GM21381 (cell line): ENCODE results near the gene GUSB.

Experiments used
- ATAC-seq: cut with Tn5 transposase; IDR thresholded peaks from one replicate; pipeline ENCODE4 v1.9.1; 2021; ENCODE audit warnings: mild to moderate bottlenecking, moderate library complexity; ENCODE audit not compliant: unreplicated experiment

Gene GUSB

GRCh38 chr7:65938336-65938895 is 43.6 kb downstream of the GUSB start:
- ATAC-seq = no peak

- no peak for ATAC-seq
Measured at GRCh38 chr7:65937296-65937695, 44.7 kb downstream of the GUSB start.

- no peak for ATAC-seq
Measured at GRCh38 chr7:65931685-65932084, 50.3 kb downstream of the GUSB start.

- no peak for ATAC-seq
Measured at GRCh38 chr7:65927489-65928448, 54.2 kb downstream of the GUSB start.

GRCh38 chr7:65926588-65926987 is 55.4 kb downstream of the GUSB start:
- no peak for ATAC-seq

GRCh38 chr7:65925040-65925439 is 57.0 kb downstream of the GUSB start:
- ATAC-seq = no peak

- ATAC-seq = no peak
Measured at GRCh38 chr7:65924193-65924592, 57.8 kb downstream of the GUSB start.

GRCh38 chr7:65923316-65923715 is 58.7 kb downstream of the GUSB start:
- ATAC-seq = no peak

- ATAC-seq = no peak
Measured at GRCh38 chr7:65915921-65916657, 65.9 kb downstream of the GUSB start.

- no peak for ATAC-seq
Measured at GRCh38 chr7:65912237-65912636, 69.8 kb downstream of the GUSB start.
